ENCODE data around the gene TSHZ3.

DNA sequence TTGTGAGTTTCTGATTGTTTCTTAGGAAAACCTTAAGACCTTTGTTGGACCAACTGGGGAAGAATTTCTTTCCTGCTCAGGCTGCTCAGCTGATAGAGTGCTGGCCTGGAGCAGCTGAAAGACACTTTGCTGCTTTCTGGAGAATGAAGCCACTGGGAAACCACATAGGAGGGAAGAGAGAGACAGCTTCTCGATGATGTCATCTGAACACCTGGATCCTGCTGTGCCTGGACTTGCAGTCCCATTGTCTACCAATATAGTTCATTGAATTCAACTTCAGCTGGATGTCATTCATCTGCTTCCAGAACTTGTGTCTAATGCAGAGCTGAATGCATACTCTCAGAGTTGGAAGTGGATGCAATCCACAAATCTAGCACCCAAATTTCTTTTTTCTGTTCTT is 34.3 kb upstream of the TSHZ3 start:
- TF ChIP-seq, protein P1, sequence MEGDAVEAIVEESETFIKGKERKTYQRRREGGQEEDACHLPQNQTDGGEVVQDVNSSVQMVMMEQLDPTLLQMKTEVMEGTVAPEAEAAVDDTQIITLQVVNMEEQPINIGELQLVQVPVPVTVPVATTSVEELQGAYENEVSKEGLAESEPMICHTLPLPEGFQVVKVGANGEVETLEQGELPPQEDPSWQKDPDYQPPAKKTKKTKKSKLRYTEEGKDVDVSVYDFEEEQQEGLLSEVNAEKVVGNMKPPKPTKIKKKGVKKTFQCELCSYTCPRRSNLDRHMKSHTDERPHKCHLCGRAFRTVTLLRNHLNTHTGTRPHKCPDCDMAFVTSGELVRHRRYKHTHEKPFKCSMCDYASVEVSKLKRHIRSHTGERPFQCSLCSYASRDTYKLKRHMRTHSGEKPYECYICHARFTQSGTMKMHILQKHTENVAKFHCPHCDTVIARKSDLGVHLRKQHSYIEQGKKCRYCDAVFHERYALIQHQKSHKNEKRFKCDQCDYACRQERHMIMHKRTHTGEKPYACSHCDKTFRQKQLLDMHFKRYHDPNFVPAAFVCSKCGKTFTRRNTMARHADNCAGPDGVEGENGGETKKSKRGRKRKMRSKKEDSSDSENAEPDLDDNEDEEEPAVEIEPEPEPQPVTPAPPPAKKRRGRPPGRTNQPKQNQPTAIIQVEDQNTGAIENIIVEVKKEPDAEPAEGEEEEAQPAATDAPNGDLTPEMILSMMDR (IDR thresholded peaks at IDR 0.05): no peak
- TF ChIP-seq POLR2AphosphoS5 (IDR thresholded peaks at IDR 0.05) (no peak), EP300 (IDR thresholded peaks at IDR 0.05) (no peak)
